CD4-positive, alpha-beta T cell treated with Interleukin-4 for 4 hours (primary cell): ENCODE measurements around the gene MXD3.
"Not testable (repeated sequence)": the region's sequence is repeated elsewhere in the genome, so short reads cannot be mapped to it uniquely, and the experiment has no call there.

Experiments
- DNase-seq: peaks from one replicate; pipeline ENCODE4 v3.0.0-alpha.2; 2020

The MXD3 gene

GRCh38 chr5:177311723-177312648, at the start of gene MXD3:
TSS of gene MXD3 (minus strand) at chr5:177311898. CDS start at chr5:177311830, 68 bp downstream.
- DNase-seq = peak; percentile 94

GRCh38 chr5:177360740-177361139, 49.0 kb upstream of the MXD3 start:
- not testable (repeated sequence) for DNase-seq

- no peak for DNase-seq
These were observed 48.2 kb upstream of the MXD3 start for GRCh38 chr5:177359860-177360259.

- DNase-seq = no peak
These were observed 47.8 kb upstream of the MXD3 start for GRCh38 chr5:177359451-177359851.

GRCh38 chr5:177358370-177358819, 46.7 kb upstream of the MXD3 start:
- no peak for DNase-seq

- peak; percentile 91 for DNase-seq
These were observed 46.0 kb upstream of the MXD3 start, which contains the start of gene RGS14 for GRCh38 chr5:177357459-177358351. TSS of gene RGS14 (plus strand) at chr5:177357924. CDS start at chr5:177358025, 101 bp downstream.

GRCh38 chr5:177357146-177357458, 45.4 kb upstream of the MXD3 start:
- DNase-seq = no peak

GRCh38 chr5:177356746-177357145, 45.0 kb upstream of the MXD3 start:
- no peak for DNase-seq

- DNase-seq = no peak
These were observed 44.1 kb upstream of the MXD3 start for GRCh38 chr5:177355868-177356168.

- DNase-seq = no peak
These were observed 43.6 kb upstream of the MXD3 start for GRCh38 chr5:177355162-177355867.

GRCh38 chr5:177354711-177355110, 43.0 kb upstream of the MXD3 start:
- DNase-seq = no peak

GRCh38 chr5:177354256-177354655, 42.6 kb upstream of the MXD3 start:
- no peak for DNase-seq

GRCh38 chr5:177353093-177353492, 41.4 kb upstream of the MXD3 start:
- DNase-seq = no peak

GRCh38 chr5:177351392-177352329, 40.0 kb upstream of the MXD3 start, which contains the start of gene LMAN2:
TSS of gene LMAN2 (minus strand) at chr5:177351668. CDS start at chr5:177351647, 21 bp downstream.
- DNase-seq = peak; percentile 95

- DNase-seq = no peak
These were observed 39.2 kb upstream of the MXD3 start for GRCh38 chr5:177350776-177351391.

GRCh38 chr5:177349762-177350161, 38.1 kb upstream of the MXD3 start:
- DNase-seq = no peak

- no peak for DNase-seq
These were observed 37.6 kb upstream of the MXD3 start for GRCh38 chr5:177349362-177349647.

GRCh38 chr5:177347699-177348098, 36.0 kb upstream of the MXD3 start:
- no peak for DNase-seq

GRCh38 chr5:177346820-177347219, 35.1 kb upstream of the MXD3 start:
- no peak for DNase-seq

GRCh38 chr5:177344891-177345290, 33.2 kb upstream of the MXD3 start:
- DNase-seq = no peak

- DNase-seq = no peak
These were observed 32.1 kb upstream of the MXD3 start for GRCh38 chr5:177343777-177344176.

- not testable (repeated sequence) for DNase-seq
These were observed 31.3 kb upstream of the MXD3 start for GRCh38 chr5:177343000-177343399.
